ENCODE results near the gene CHST14. TPM values are rescaled to one million over a fixed set of nuclear protein-coding genes. Genes with fewer than 3 reads are reported as not detected.

Gene CHST14
- total RNA-seq, 1 donor: 14.9 TPM

DNA sequence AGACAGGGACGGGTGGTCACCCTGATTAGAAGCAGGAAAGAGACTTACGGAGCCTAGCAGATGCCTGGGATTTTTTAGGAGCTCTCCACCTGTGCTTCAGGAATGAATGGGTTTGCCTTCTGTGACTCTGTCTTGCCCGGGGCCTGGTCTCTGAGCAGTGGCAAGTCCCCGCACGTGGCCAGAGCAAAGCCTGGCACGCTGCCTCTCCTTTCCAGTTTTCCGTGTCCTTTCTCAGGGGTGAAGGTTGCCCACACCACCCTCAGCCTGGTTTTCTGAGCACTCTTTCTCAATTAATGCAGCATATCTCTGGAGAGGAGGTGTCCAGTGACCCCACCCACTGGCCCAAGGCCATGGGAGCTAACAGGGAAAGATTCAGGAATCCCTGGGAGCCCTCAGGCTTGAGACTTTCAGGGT is 14.5 kb upstream of the CHST14 start:
- no peak for DNase-seq (ENCODE audit: low read depth)
- H3K4me3 ChIP-seq (ENCODE audit: low read depth, low read length): no peak overlapping the region
- TF ChIP-seq CTCF (IDR thresholded peaks at IDR 0.05; ENCODE audit: insufficient read depth, low read length): no peak

- no peak for DNase-seq (ENCODE audit: low read depth)
- H3K4me3 ChIP-seq (ENCODE audit: low read depth, low read length): no peak overlapping the region
- TF ChIP-seq CTCF (IDR thresholded peaks at IDR 0.05; ENCODE audit: insufficient read depth, low read length): no peak
Measured at GRCh38 chr15:40456738-40457137, 14.0 kb upstream of the CHST14 start.

- H3K4me3 ChIP-seq (ENCODE audit: low read depth, low read length): no peak overlapping the region
- DNase-seq (ENCODE audit: low read depth): no peak
- TF ChIP-seq CTCF (IDR thresholded peaks at IDR 0.05; ENCODE audit: insufficient read depth, low read length): no peak
Measured at GRCh38 chr15:40458495-40459371, 12.1 kb upstream of the CHST14 start.

- TF ChIP-seq CTCF (IDR thresholded peaks at IDR 0.05; ENCODE audit: insufficient read depth, low read length): no peak
Measured at GRCh38 chr15:40459391-40460015, 11.3 kb upstream of the CHST14 start.

GRCh38 chr15:40460404-40460803 is 10.4 kb upstream of the CHST14 start:
- no peak for TF ChIP-seq CTCF (IDR thresholded peaks at IDR 0.05; ENCODE audit: insufficient read depth, low read length)
- H3K4me3 ChIP-seq (ENCODE audit: low read depth, low read length): no peak overlapping the region
- no peak for DNase-seq (ENCODE audit: low read depth)

More at GRCh38 chr15:40459391-40460015, 11.3 kb upstream of the CHST14 start:
- no peak overlapping the region for H3K4me3 ChIP-seq (ENCODE audit: low read depth, low read length)
- no peak for DNase-seq (ENCODE audit: low read depth)

DNA sequence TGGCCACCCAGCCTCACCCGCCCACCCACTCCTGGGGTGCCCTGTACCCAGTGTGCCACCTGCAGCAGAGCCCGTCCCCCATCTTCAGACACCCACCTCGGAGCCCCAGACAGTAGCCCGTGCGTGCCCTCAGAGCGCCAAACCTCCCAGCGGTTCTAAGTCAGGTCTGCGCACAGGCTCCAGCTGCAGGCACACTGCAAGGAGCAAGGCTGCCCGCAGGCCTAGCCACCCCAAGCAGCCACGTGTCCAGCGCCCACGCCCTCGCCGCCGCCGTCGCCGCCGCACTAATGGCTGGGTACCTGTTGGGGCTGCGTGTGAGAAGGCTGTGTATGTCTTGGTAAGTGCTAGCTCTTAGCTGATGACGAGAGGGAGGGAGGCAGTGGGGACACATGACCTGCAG is 8.8 kb upstream of the CHST14 start:
- DNase-seq (ENCODE audit: low read depth): no peak
- no peak overlapping the region for H3K4me3 ChIP-seq (ENCODE audit: low read depth, low read length)
- TF ChIP-seq CTCF (IDR thresholded peaks at IDR 0.05; ENCODE audit: insufficient read depth, low read length): no peak

Data from fibroblast of the aortic adventitia (primary cell).